HG02852 (cell line): ENCODE data around the gene ZNF541.
"Not testable (repeated sequence)": the region's sequence is repeated elsewhere in the genome, so short reads cannot be mapped to it uniquely, and the experiment has no call there.

Experiments
- ATAC-seq: cut with Tn5 transposase; IDR thresholded peaks from one replicate; pipeline ENCODE4 v1.9.1; 2021; ENCODE audit warnings: mild to moderate bottlenecking, moderate library complexity; ENCODE audit not compliant: unreplicated experiment

The ZNF541 gene

GRCh38 chr19:47601180-47601904 lies 28.4 kb upstream of the ZNF541 start:
- no peak for ATAC-seq

GRCh38 chr19:47600246-47601179 lies 27.6 kb upstream of the ZNF541 start:
- peak; percentile 93 for ATAC-seq

GRCh38 chr19:47599671-47600245 lies 26.8 kb upstream of the ZNF541 start:
- ATAC-seq, result not testable (repeated sequence)

- ATAC-seq, result no peak
Measured at GRCh38 chr19:47598407-47599349, 25.7 kb upstream of the ZNF541 start.

- ATAC-seq, result no peak
Measured at GRCh38 chr19:47595944-47596343, 23.0 kb upstream of the ZNF541 start.

GRCh38 chr19:47593860-47594259 lies 20.9 kb upstream of the ZNF541 start:
- ATAC-seq, result no peak

- no peak for ATAC-seq
Measured at GRCh38 chr19:47589824-47590223, 16.9 kb upstream of the ZNF541 start.

- ATAC-seq, result no peak
Measured at GRCh38 chr19:47587295-47587694, 14.3 kb upstream of the ZNF541 start.

GRCh38 chr19:47583161-47583560 lies 10.2 kb upstream of the ZNF541 start:
- ATAC-seq, result not testable (repeated sequence)

- no peak for ATAC-seq
Measured at GRCh38 chr19:47582320-47582909, 9.5 kb upstream of the ZNF541 start.

GRCh38 chr19:47581605-47582319 lies 8.8 kb upstream of the ZNF541 start:
- ATAC-seq, result no peak

GRCh38 chr19:47580397-47580796 lies 7.4 kb upstream of the ZNF541 start:
- ATAC-seq, result no peak

GRCh38 chr19:47572635-47573034 lies 313 bp downstream of the ZNF541 start:
- no peak for ATAC-seq

- ATAC-seq, result no peak
Measured at GRCh38 chr19:47569331-47569730, 3.6 kb downstream of the ZNF541 start.

GRCh38 chr19:47564081-47564480 lies 8.9 kb downstream of the ZNF541 start:
- ATAC-seq, result no peak

- no peak for ATAC-seq
Measured at GRCh38 chr19:47561440-47562057, 11.4 kb downstream of the ZNF541 start.

- no peak for ATAC-seq
Measured at GRCh38 chr19:47560999-47561398, 11.9 kb downstream of the ZNF541 start.

GRCh38 chr19:47550129-47550528 lies 22.8 kb downstream of the ZNF541 start:
- ATAC-seq, result no peak

- no peak for ATAC-seq
Measured at GRCh38 chr19:47549261-47549862, 23.6 kb downstream of the ZNF541 start.
